Measurements from ENCODE around the gene MRPL53. TPM values are rescaled to one million over a fixed set of nuclear protein-coding genes. Genes with fewer than 3 reads are reported as not detected.

The MRPL53 gene
- total and polyA plus RNA-seq, 2 of the 13 experiments (the other 11 are each of a cell fraction or from before 2014, with no cell fraction given): 34.3 to 51.9 TPM

DNA sequence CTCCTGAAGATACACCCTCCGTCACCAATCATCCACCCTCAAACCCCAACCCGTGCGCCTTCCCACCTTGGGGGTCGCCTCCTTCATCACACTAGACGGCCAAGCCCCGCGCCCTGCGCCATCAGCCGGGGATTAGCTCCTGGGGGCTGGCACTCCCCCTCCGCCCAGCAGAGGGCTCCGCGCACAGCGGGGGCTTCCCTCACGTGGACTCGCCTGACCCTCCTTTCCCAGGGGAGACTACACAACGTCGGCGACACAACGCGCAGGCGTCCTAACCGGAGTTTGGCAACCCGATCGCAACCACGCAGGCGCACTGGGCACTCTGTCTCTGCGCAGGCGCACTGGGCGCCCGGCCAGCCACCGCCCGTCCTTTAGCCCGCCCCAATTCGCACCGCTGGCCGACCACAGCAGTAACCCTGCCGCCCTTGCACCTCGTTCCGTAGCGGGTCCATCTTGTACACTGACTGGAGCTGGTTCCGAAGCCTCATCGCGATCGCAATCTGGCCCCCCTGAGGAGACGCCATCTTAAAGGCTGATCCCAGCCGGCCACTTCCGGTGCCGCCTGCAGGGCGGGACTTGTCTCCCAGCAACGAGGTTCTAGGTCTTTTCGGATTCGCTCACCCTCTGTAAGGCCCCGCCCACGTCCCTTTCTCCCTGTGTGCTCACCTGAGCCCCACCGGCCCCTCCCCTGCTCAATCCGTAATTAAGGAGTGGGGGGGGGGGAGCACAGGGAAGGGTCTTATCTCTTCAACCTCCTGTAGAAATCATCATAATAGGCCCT lies 34.9 kb upstream of the MRPL53 start, which contains the start of gene PCGF1 (continued):
- TF ChIP-seq, protein P1, sequence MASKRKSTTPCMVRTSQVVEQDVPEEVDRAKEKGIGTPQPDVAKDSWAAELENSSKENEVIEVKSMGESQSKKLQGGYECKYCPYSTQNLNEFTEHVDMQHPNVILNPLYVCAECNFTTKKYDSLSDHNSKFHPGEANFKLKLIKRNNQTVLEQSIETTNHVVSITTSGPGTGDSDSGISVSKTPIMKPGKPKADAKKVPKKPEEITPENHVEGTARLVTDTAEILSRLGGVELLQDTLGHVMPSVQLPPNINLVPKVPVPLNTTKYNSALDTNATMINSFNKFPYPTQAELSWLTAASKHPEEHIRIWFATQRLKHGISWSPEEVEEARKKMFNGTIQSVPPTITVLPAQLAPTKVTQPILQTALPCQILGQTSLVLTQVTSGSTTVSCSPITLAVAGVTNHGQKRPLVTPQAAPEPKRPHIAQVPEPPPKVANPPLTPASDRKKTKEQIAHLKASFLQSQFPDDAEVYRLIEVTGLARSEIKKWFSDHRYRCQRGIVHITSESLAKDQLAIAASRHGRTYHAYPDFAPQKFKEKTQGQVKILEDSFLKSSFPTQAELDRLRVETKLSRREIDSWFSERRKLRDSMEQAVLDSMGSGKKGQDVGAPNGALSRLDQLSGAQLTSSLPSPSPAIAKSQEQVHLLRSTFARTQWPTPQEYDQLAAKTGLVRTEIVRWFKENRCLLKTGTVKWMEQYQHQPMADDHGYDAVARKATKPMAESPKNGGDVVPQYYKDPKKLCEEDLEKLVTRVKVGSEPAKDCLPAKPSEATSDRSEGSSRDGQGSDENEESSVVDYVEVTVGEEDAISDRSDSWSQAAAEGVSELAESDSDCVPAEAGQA (IDR thresholded peaks at IDR 0.05; ENCODE audit: low read depth): peak; percentile 87
- TF ChIP-seq, protein P1 (CRISPR knock-in tag; IDR thresholded peaks at IDR 0.05; ENCODE audit: borderline replicate concordance): no peak
- TF ChIP-seq ZNF274 (CRISPR knock-in tag; IDR thresholded peaks at IDR 0.05) (peak; percentile 83), TSC22D2 (CRISPR knock-in tag; IDR thresholded peaks at IDR 0.05; ENCODE audit: borderline replicate concordance) (peak; percentile 76; the same call in 1 of the 2 replicates), MTA1 (CRISPR knock-in tag; IDR thresholded peaks at IDR 0.05; ENCODE audit: borderline replicate concordance) (peak; percentile 81; the same call in 1 of the 2 replicates), NR2F2 (IDR thresholded peaks at IDR 0.05; ENCODE audit: borderline replicate concordance, low read depth) (no peak), SP140L (CRISPR knock-in tag; IDR thresholded peaks at IDR 0.05; ENCODE audit: borderline replicate concordance) (no peak), AGO2 (optimal IDR thresholded peaks at IDR 0.05; ENCODE audit: low read depth, low read length) (peak; percentile 97), HOXD1 (CRISPR knock-in tag; IDR thresholded peaks at IDR 0.05) (peak; percentile 80), ARNTL (CRISPR knock-in tag; IDR thresholded peaks at IDR 0.05) (peak; percentile 99), ZNF549 (CRISPR knock-in tag; IDR thresholded peaks at IDR 0.05) (no peak)
- TF ChIP-seq, protein P2, sequence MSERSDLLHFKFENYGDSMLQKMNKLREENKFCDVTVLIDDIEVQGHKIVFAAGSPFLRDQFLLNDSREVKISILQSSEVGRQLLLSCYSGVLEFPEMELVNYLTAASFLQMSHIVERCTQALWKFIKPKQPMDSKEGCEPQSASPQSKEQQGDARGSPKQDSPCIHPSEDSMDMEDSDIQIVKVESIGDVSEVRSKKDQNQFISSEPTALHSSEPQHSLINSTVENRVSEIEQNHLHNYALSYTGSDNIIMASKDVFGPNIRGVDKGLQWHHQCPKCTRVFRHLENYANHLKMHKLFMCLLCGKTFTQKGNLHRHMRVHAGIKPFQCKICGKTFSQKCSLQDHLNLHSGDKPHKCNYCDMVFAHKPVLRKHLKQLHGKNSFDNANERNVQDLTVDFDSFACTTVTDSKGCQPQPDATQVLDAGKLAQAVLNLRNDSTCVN (CRISPR knock-in tag; IDR thresholded peaks at IDR 0.05; ENCODE audit: borderline replicate concordance): peak; percentile 83
- TF ChIP-seq, protein P3, sequence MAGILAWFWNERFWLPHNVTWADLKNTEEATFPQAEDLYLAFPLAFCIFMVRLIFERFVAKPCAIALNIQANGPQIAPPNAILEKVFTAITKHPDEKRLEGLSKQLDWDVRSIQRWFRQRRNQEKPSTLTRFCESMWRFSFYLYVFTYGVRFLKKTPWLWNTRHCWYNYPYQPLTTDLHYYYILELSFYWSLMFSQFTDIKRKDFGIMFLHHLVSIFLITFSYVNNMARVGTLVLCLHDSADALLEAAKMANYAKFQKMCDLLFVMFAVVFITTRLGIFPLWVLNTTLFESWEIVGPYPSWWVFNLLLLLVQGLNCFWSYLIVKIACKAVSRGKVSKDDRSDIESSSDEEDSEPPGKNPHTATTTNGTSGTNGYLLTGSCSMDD (CRISPR knock-in tag; IDR thresholded peaks at IDR 0.05): no peak; the same call in 1 of the 2 replicates
- TF ChIP-seq, protein P4, sequence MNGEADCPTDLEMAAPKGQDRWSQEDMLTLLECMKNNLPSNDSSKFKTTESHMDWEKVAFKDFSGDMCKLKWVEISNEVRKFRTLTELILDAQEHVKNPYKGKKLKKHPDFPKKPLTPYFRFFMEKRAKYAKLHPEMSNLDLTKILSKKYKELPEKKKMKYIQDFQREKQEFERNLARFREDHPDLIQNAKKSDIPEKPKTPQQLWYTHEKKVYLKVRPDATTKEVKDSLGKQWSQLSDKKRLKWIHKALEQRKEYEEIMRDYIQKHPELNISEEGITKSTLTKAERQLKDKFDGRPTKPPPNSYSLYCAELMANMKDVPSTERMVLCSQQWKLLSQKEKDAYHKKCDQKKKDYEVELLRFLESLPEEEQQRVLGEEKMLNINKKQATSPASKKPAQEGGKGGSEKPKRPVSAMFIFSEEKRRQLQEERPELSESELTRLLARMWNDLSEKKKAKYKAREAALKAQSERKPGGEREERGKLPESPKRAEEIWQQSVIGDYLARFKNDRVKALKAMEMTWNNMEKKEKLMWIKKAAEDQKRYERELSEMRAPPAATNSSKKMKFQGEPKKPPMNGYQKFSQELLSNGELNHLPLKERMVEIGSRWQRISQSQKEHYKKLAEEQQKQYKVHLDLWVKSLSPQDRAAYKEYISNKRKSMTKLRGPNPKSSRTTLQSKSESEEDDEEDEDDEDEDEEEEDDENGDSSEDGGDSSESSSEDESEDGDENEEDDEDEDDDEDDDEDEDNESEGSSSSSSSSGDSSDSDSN (CRISPR knock-in tag; IDR thresholded peaks at IDR 0.05): peak; percentile 43; the same call in 1 of the 2 replicates
- TF ChIP-seq, protein P5, sequence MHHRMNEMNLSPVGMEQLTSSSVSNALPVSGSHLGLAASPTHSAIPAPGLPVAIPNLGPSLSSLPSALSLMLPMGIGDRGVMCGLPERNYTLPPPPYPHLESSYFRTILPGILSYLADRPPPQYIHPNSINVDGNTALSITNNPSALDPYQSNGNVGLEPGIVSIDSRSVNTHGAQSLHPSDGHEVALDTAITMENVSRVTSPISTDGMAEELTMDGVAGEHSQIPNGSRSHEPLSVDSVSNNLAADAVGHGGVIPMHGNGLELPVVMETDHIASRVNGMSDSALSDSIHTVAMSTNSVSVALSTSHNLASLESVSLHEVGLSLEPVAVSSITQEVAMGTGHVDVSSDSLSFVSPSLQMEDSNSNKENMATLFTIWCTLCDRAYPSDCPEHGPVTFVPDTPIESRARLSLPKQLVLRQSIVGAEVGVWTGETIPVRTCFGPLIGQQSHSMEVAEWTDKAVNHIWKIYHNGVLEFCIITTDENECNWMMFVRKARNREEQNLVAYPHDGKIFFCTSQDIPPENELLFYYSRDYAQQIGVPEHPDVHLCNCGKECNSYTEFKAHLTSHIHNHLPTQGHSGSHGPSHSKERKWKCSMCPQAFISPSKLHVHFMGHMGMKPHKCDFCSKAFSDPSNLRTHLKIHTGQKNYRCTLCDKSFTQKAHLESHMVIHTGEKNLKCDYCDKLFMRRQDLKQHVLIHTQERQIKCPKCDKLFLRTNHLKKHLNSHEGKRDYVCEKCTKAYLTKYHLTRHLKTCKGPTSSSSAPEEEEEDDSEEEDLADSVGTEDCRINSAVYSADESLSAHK (CRISPR knock-in tag; IDR thresholded peaks at IDR 0.05; ENCODE audit: borderline replicate concordance): no peak

All from HepG2 (cell line).